OCI-LY1 (cell line): ENCODE measurements around the gene MAD1L1.

ENCODE experiments used
- H2AFZ ChIP-seq: fragments of 200-600 bp; sonication (generic), shearing (Covaris generic); 2 replicates; pipeline ENCODE4 v1.6.0; 2014; ENCODE audit warnings: antibody characterized with exemption, mild to moderate bottlenecking, low read length
- H3F3A ChIP-seq: fragments of 200-600 bp; sonication (generic), shearing (Covaris generic); 2 replicates; pipeline ENCODE4 v1.6.0; 2014; ENCODE audit warnings: mild to moderate bottlenecking, antibody characterized with exemption, low read length, moderate library complexity; ENCODE audit not compliant: insufficient read depth
- H3K27ac ChIP-seq: fragments of 200-600 bp; sonication (generic); 2 replicates; pipeline ENCODE4 v1.5.1; 2014; ENCODE audit warnings: low read length, mixed run types, mild to moderate bottlenecking, low read depth; ENCODE audit not compliant: poor library complexity, severe bottlenecking
- H3K27me3 ChIP-seq: fragments of 200-600 bp; sonication (generic); 2 replicates; pipeline ENCODE4 v1.6.0; 2014; ENCODE audit warnings: antibody characterized with exemption, mild to moderate bottlenecking, low read length, moderate library complexity; ENCODE audit not compliant: insufficient read depth
- H3K36me3 ChIP-seq: fragments of 200-600 bp; sonication (generic); 2 replicates; pipeline ENCODE4 v1.6.1; 2014; ENCODE audit warnings: mild to moderate bottlenecking, antibody characterized with exemption, low read length, moderate library complexity, mixed read lengths; ENCODE audit not compliant: insufficient read depth
- H3K4me1 ChIP-seq: fragments of 200-600 bp; sonication (generic); 2 replicates; pipeline ENCODE4 v1.5.1; 2014; ENCODE audit warnings: mild to moderate bottlenecking, low read length, moderate library complexity; ENCODE audit not compliant: insufficient read depth, severe bottlenecking
- H3K4me2 ChIP-seq: fragments of 200-600 bp; sonication (generic), shearing (Covaris generic); 2 replicates; pipeline ENCODE4 v1.6.1; 2014; ENCODE audit warnings: low read length
- H3K4me3 ChIP-seq: fragments of 200-600 bp; sonication (generic); 2 replicates; pipeline ENCODE4 v1.5.1; 2014; ENCODE audit warnings: low read length, low read depth, mild to moderate bottlenecking, mixed read lengths; ENCODE audit not compliant: poor library complexity, severe bottlenecking
- H3K79me2 ChIP-seq: fragments of 200-600 bp; shearing (Covaris generic); 2 replicates; pipeline ENCODE4 v1.6.1; 2016; ENCODE audit warnings: mixed run types, low read length, mixed read lengths; ENCODE audit not compliant: insufficient read depth
- H3K9ac ChIP-seq: fragments of 200-600 bp; sonication (generic), shearing (Covaris generic); 2 replicates; pipeline ENCODE4 v1.6.1; 2014; ENCODE audit warnings: mild to moderate bottlenecking, low read length, mixed read lengths
- H3K9me2 ChIP-seq: fragments of 200-600 bp; sonication (generic), shearing (Covaris generic); 2 replicates; pipeline ENCODE4 v1.6.1; 2014; ENCODE audit warnings: low read depth, mild to moderate bottlenecking, low read length, mixed read lengths
- H3K9me3 ChIP-seq: fragments of 200-600 bp; shearing (Covaris generic); 2 replicates; pipeline ENCODE4 v1.6.1; 2014; ENCODE audit warnings: low read length, mixed read lengths
- H4K20me1 ChIP-seq: fragments of 200-600 bp; sonication (generic), shearing (Covaris generic); 2 replicates; pipeline ENCODE4 v1.6.0; 2016; ENCODE audit warnings: mild to moderate bottlenecking, low read length; ENCODE audit not compliant: insufficient read depth
- EZH2 ChIP-seq: fragments of 200-600 bp; sonication (generic), shearing (Covaris generic); IDR thresholded peaks from 2 replicates; pipeline ENCODE4 v1.8.0; 2017; ENCODE audit warnings: borderline replicate concordance, mixed run types, mild to moderate bottlenecking, antibody characterized with exemption, low read length, moderate library complexity, mixed read lengths
- TF ChIP-seq, protein P1 (sequence below): fragments of 200-600 bp; sonication (generic), shearing (Covaris generic); IDR thresholded peaks from 2 replicates; pipeline ENCODE4 v1.5.1; 2017; ENCODE audit warnings: mild to moderate bottlenecking, antibody characterized with exemption, low read length, moderate library complexity, mixed read lengths

Gene MAD1L1

DNA sequence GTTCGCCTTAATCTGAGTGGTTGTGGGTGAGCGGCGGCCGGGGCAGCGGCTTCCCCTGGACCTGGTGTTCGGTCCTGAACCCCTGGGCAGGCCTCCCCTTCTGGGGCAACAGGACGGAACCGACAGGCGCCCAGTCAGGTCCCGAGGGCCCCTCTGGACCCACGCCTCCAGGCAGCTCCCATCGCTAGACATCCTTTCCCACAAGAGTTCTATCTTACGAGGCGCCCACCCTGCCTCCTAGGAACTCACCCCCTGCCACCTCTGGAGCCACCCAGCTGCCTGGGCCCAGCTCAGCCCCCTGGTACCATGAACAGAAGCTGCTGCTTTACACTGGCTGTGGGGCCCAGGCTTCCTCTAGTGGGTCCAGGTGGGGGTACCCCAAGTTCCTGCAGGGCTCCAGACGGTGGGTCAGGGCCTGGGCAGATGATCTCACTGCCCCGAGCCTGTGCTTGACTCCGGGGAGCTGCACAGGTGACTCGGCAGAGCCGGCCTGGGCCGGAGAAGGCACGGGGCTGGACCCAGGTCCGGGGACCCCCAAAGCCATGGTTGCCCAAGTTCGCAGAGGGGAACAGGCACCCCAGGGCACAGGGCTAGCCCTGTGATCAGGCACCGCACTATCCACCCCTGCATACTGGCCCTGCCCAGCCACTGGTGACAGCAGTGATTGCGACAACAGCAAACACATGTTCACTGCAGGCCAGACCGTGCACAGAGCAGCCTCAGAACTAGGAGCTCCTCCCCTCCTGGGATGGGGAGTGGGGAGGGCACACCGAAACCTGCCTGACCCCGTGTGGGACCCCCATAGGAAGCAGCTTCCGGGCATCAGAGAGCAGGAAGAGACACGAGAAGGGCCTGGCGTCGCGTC is 382.4 kb downstream of the MAD1L1 start:
- Histone ChIP-seq H3F3A (no peaks in the 10 kb centered on the region), H4K20me1 (no peaks in the 10 kb centered on the region), H3K27ac (no peak overlapping the region), H3K4me2 (no peak overlapping the region), H3K27me3 (no peaks in the 10 kb centered on the region), H3K9ac (no peak overlapping the region), H3K9me3 (no peaks in the 10 kb centered on the region), H3K79me2 (no peaks in the 10 kb centered on the region), H3K4me1 (no peaks in the 10 kb centered on the region), H3K4me3 (no peak overlapping the region), H3K9me2 (no peaks in the 10 kb centered on the region), H2AFZ (no peak overlapping the region), H3K36me3 (no peaks in the 10 kb centered on the region)
- TF ChIP-seq, protein P1, sequence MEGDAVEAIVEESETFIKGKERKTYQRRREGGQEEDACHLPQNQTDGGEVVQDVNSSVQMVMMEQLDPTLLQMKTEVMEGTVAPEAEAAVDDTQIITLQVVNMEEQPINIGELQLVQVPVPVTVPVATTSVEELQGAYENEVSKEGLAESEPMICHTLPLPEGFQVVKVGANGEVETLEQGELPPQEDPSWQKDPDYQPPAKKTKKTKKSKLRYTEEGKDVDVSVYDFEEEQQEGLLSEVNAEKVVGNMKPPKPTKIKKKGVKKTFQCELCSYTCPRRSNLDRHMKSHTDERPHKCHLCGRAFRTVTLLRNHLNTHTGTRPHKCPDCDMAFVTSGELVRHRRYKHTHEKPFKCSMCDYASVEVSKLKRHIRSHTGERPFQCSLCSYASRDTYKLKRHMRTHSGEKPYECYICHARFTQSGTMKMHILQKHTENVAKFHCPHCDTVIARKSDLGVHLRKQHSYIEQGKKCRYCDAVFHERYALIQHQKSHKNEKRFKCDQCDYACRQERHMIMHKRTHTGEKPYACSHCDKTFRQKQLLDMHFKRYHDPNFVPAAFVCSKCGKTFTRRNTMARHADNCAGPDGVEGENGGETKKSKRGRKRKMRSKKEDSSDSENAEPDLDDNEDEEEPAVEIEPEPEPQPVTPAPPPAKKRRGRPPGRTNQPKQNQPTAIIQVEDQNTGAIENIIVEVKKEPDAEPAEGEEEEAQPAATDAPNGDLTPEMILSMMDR = no peak
- TF ChIP-seq EZH2 = no peak

DNA sequence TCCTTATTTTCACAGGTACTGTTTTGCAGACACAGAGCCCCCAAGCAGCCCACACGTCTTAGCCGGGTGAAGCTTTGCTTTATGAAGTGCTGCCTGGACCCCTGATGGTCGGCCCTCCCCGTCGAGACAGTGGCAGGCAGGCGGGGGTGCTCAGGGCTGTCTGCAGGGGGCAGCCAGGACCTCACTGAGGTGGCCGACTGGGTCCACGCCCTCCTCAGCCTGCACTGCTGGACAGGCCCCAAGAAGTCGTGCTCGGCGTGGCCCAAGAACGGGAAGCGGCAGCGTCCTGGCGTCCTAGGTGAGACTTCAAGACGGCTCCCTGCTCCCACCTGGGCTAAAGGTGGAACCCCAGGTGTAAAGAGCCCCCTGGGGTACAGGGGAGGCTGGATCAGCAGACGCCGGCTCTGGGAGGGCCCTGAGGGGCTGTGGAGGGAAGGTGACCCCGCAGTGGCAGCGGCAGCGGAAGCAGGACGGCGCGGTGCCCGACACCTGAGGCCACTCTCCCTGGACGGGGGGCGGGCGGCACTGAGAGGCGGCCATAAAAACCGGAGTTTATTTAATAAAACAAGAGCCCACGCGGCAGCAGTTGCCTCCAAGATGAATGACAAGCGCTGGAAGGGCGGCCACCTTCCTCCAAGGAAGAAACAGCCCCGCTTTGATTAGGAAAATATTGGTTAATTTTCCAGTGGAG is 383.2 kb downstream of the MAD1L1 start:
- Histone ChIP-seq H3K9me3 (no peaks in the 10 kb centered on the region), H4K20me1 (no peaks in the 10 kb centered on the region), H3F3A (no peaks in the 10 kb centered on the region), H3K4me3 (no peak overlapping the region), H3K9ac (no peak overlapping the region), H3K79me2 (no peaks in the 10 kb centered on the region), H3K4me2 (no peak overlapping the region), H3K36me3 (no peaks in the 10 kb centered on the region), H2AFZ (no peak overlapping the region), H3K4me1 (peaks cover 4% of the 10 kb centered on the region), H3K27me3 (no peaks in the 10 kb centered on the region), H3K27ac (no peak overlapping the region), H3K9me2 (no peaks in the 10 kb centered on the region)
- TF ChIP-seq, protein P1 = no peak
- TF ChIP-seq EZH2 = no peak

GRCh38 chr7:1848911-1849311 is 383.8 kb downstream of the MAD1L1 start:
- H3K9me2 ChIP-seq = no peaks in the 10 kb centered on the region
- no peaks in the 10 kb centered on the region for H4K20me1 ChIP-seq
- H3K4me2 ChIP-seq = no peak overlapping the region
- no peaks in the 10 kb centered on the region for H3K36me3 ChIP-seq
- H2AFZ ChIP-seq = no peak overlapping the region
- no peaks in the 10 kb centered on the region for H3K9me3 ChIP-seq
- H3K9ac ChIP-seq = no peak overlapping the region
- no peaks in the 10 kb centered on the region for H3F3A ChIP-seq
- H3K27ac ChIP-seq = no peak overlapping the region
- no peaks in the 10 kb centered on the region for H3K79me2 ChIP-seq
- no peaks in the 10 kb centered on the region for H3K27me3 ChIP-seq
- no peak overlapping the region for H3K4me3 ChIP-seq
- H3K4me1 ChIP-seq = peaks cover 10% of the 10 kb centered on the region
- no peak for TF ChIP-seq EZH2
- TF ChIP-seq, protein P1 = no peak
